ENCODE data around the gene CORO2A. TPM values are rescaled to one million over a fixed set of nuclear protein-coding genes. Genes with fewer than 3 reads are reported as not detected.

CORO2A gene
- total and polyA plus RNA-seq, 2 of the 13 experiments (the other 11 are each of a cell fraction or from before 2014, with no cell fraction given), result 14.4 to 15.3 TPM

DNA sequence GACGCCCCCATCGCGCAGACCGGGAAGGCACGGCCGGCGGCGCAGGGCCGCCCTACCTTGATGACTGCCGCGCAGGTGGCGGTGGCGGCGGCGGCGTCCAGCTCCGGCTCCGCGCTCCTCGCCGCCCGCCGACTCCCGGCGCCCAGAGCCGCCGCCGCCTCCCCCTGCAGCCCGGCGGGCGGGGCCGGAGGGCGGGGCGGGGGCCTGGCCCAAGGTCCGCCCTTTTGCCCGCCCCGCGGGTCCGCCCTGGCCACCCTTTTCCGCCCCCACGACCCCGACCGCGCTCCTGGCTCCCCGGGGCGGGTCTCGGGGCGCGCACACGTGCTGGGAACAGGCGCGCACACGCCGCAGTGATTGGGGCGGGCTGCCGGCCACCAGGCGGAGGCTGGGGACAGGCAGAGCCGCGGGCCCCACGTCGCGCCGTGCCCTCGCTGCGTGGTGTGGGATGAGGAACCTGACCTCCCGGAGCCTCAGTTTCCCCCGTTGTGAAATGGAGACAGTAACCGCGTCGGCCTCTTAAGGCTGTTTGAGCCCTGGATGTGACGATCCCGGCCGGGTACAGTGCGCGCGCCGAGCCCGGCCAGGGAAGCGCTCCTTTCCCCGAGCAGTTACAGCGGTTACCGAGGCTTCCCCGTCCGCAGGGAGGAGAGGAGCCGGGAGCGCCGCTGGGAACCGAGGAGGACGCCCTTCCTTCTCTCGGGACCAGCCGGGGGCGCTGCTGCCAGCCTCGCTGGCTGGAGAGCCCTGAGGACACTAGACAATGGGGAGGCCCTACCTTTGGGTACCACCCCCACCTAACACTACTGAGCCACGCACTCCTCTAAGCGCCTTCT is at the start of gene CORO2A (continued):
- TF ChIP-seq, protein P1, sequence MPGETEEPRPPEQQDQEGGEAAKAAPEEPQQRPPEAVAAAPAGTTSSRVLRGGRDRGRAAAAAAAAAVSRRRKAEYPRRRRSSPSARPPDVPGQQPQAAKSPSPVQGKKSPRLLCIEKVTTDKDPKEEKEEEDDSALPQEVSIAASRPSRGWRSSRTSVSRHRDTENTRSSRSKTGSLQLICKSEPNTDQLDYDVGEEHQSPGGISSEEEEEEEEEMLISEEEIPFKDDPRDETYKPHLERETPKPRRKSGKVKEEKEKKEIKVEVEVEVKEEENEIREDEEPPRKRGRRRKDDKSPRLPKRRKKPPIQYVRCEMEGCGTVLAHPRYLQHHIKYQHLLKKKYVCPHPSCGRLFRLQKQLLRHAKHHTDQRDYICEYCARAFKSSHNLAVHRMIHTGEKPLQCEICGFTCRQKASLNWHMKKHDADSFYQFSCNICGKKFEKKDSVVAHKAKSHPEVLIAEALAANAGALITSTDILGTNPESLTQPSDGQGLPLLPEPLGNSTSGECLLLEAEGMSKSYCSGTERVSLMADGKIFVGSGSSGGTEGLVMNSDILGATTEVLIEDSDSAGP (CRISPR knock-in tag; IDR thresholded peaks at IDR 0.05; ENCODE audit: borderline replicate concordance), result 0 out of 2 replicates have a peak, but pooled peaks have one; percentile 66
- TF ChIP-seq KLF9 (CRISPR knock-in tag; IDR thresholded peaks at IDR 0.05; ENCODE audit: low read depth) (no peak), SCMH1 (CRISPR knock-in tag; IDR thresholded peaks at IDR 0.05; ENCODE audit: borderline replicate concordance) (no peak), GTF2F1 (IDR thresholded peaks at IDR 0.05; ENCODE audit: low read length) (no peak), MZF1 (CRISPR knock-in tag; IDR thresholded peaks at IDR 0.05; ENCODE audit: borderline replicate concordance) (no peak), ZNF552 (CRISPR knock-in tag; IDR thresholded peaks at IDR 0.05; ENCODE audit: borderline replicate concordance) (no peak), ZNF720 (CRISPR knock-in tag; IDR thresholded peaks at IDR 0.05) (no peak), ELF3 (CRISPR knock-in tag; IDR thresholded peaks at IDR 0.05) (0 out of 2 replicates have a peak, but pooled peaks have one; percentile 46), SYNCRIP (IDR thresholded peaks at IDR 0.05; ENCODE audit: insufficient read depth, low read depth, low read length) (no peak)
- TF ChIP-seq, protein P2, sequence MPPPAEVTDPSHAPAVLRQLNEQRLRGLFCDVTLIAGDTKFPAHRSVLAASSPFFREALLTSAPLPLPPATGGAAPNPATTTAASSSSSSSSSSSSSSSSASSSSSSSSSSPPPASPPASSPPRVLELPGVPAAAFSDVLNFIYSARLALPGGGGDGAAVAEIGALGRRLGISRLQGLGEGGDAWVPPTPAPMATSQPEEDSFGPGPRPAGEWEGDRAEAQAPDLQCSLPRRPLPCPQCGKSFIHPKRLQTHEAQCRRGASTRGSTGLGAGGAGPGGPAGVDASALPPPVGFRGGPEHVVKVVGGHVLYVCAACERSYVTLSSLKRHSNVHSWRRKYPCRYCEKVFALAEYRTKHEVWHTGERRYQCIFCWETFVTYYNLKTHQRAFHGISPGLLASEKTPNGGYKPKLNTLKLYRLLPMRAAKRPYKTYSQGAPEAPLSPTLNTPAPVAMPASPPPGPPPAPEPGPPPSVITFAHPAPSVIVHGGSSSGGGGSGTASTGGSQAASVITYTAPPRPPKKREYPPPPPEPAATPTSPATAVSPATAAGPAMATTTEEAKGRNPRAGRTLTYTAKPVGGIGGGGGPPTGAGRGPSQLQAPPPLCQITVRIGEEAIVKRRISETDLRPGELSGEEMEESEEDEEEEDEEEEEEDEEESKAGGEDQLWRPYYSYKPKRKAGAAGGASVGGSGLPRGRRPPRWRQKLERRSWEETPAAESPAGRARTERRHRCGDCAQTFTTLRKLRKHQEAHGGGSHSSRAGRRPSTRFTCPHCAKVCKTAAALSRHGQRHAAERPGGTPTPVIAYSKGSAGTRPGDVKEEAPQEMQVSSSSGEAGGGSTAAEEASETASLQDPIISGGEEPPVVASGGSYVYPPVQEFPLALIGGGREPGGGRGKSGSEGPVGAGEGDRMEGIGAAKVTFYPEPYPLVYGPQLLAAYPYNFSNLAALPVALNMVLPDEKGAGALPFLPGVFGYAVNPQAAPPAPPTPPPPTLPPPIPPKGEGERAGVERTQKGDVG (CRISPR knock-in tag; IDR thresholded peaks at IDR 0.05; ENCODE audit: borderline replicate concordance), result no peak; the same call in 1 of the 2 replicates
- TF ChIP-seq, protein P3, sequence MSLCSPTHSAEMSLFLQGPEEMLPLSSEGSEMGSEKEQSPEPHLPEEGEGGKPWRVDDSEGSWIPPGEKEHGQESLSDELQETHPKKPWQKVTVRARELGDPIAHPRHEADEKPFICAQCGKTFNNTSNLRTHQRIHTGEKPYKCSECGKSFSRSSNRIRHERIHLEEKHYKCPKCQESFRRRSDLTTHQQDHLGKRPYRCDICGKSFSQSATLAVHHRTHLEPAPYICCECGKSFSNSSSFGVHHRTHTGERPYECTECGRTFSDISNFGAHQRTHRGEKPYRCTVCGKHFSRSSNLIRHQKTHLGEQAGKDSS (CRISPR knock-in tag; IDR thresholded peaks at IDR 0.05; ENCODE audit: borderline replicate concordance, low read depth), result no peak
- TF ChIP-seq, protein P4, sequence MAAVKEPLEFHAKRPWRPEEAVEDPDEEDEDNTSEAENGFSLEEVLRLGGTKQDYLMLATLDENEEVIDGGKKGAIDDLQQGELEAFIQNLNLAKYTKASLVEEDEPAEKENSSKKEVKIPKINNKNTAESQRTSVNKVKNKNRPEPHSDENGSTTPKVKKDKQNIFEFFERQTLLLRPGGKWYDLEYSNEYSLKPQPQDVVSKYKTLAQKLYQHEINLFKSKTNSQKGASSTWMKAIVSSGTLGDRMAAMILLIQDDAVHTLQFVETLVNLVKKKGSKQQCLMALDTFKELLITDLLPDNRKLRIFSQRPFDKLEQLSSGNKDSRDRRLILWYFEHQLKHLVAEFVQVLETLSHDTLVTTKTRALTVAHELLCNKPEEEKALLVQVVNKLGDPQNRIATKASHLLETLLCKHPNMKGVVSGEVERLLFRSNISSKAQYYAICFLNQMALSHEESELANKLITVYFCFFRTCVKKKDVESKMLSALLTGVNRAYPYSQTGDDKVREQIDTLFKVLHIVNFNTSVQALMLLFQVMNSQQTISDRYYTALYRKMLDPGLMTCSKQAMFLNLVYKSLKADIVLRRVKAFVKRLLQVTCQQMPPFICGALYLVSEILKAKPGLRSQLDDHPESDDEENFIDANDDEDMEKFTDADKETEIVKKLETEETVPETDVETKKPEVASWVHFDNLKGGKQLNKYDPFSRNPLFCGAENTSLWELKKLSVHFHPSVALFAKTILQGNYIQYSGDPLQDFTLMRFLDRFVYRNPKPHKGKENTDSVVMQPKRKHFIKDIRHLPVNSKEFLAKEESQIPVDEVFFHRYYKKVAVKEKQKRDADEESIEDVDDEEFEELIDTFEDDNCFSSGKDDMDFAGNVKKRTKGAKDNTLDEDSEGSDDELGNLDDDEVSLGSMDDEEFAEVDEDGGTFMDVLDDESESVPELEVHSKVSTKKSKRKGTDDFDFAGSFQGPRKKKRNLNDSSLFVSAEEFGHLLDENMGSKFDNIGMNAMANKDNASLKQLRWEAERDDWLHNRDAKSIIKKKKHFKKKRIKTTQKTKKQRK (IDR thresholded peaks at IDR 0.05; ENCODE audit: low read length), result no peak

All from HepG2 (cell line).